Brain pericyte (primary cell): Measurements from ENCODE around the gene LHFPL3.

ENCODE experiments used
- DNase-seq: peaks from one replicate; pipeline ENCODE4 v3.0.0-alpha.2; 2012; ENCODE audit warnings: low read depth, low spot score

Gene LHFPL3

GRCh38 chr7:104795616-104796398 lies 467.4 kb downstream of the LHFPL3 start:
- DNase-seq, result no peak

- no peak for DNase-seq
These were observed 471.9 kb downstream of the LHFPL3 start for GRCh38 chr7:104800307-104800706.

GRCh38 chr7:104801022-104801421 lies 472.6 kb downstream of the LHFPL3 start:
- DNase-seq, result no peak

- no peak for DNase-seq
These were observed 475.5 kb downstream of the LHFPL3 start for GRCh38 chr7:104803931-104804330.

- DNase-seq, result no peak
These were observed 476.3 kb downstream of the LHFPL3 start for GRCh38 chr7:104804696-104805095.

GRCh38 chr7:104805449-104806317 lies 477.3 kb downstream of the LHFPL3 start:
- DNase-seq, result no peak

- DNase-seq, result no peak
These were observed 479.3 kb downstream of the LHFPL3 start for GRCh38 chr7:104807671-104808070.

- no peak for DNase-seq
These were observed 481.5 kb downstream of the LHFPL3 start for GRCh38 chr7:104809906-104810305.

GRCh38 chr7:104814126-104814525 lies 485.7 kb downstream of the LHFPL3 start:
- DNase-seq, result no peak

GRCh38 chr7:104814671-104815400 lies 486.4 kb downstream of the LHFPL3 start:
- DNase-seq, result no peak

GRCh38 chr7:104816537-104816936 lies 488.1 kb downstream of the LHFPL3 start:
- DNase-seq, result no peak

- no peak for DNase-seq
These were observed 490.8 kb downstream of the LHFPL3 start for GRCh38 chr7:104818961-104819880.

GRCh38 chr7:104820836-104821535 lies 492.6 kb downstream of the LHFPL3 start:
- no peak for DNase-seq

- DNase-seq, result no peak
These were observed 494.8 kb downstream of the LHFPL3 start for GRCh38 chr7:104823177-104823576.

GRCh38 chr7:104825099-104825498 lies 496.7 kb downstream of the LHFPL3 start:
- no peak for DNase-seq

GRCh38 chr7:104826135-104826534 lies 497.7 kb downstream of the LHFPL3 start:
- no peak for DNase-seq

GRCh38 chr7:104836976-104837375 lies 508.6 kb downstream of the LHFPL3 start:
- no peak for DNase-seq

- no peak for DNase-seq
These were observed 510.3 kb downstream of the LHFPL3 start for GRCh38 chr7:104838537-104839299.

- DNase-seq, result no peak
These were observed 511.4 kb downstream of the LHFPL3 start for GRCh38 chr7:104839842-104840241.

GRCh38 chr7:104841798-104842197 lies 513.4 kb downstream of the LHFPL3 start:
- DNase-seq, result no peak
